HG02759 (cell line): ENCODE measurements around the gene SIGLEC5.
A peak's percentile ranks its signal among the peaks of the same experiment; 100 is the strongest.

Experiments used
- ATAC-seq: cut with Tn5 transposase; IDR thresholded peaks from one replicate; pipeline ENCODE4 v1.9.1; 2021; ENCODE audit warnings: mild to moderate bottlenecking, moderate library complexity; ENCODE audit not compliant: unreplicated experiment

SIGLEC5 gene

GRCh38 chr19:51590441-51590840 lies 39.8 kb downstream of the SIGLEC5 start:
- ATAC-seq = no peak

- ATAC-seq = no peak
Measured at GRCh38 chr19:51589511-51589910, 40.7 kb downstream of the SIGLEC5 start.

- ATAC-seq = no peak
Measured at GRCh38 chr19:51587264-51588191, 42.7 kb downstream of the SIGLEC5 start.

- ATAC-seq = no peak
Measured at GRCh38 chr19:51586799-51587198, 43.4 kb downstream of the SIGLEC5 start.

- ATAC-seq = no peak
Measured at GRCh38 chr19:51586103-51586728, 44.0 kb downstream of the SIGLEC5 start.

GRCh38 chr19:51576850-51577249 lies 53.4 kb downstream of the SIGLEC5 start:
- ATAC-seq = no peak

GRCh38 chr19:51573331-51573730 lies 56.9 kb downstream of the SIGLEC5 start:
- no peak for ATAC-seq

- ATAC-seq = no peak
Measured at GRCh38 chr19:51572908-51573307, 57.3 kb downstream of the SIGLEC5 start.

GRCh38 chr19:51572410-51572809 lies 57.8 kb downstream of the SIGLEC5 start:
- ATAC-seq = no peak

GRCh38 chr19:51571599-51571998 lies 58.6 kb downstream of the SIGLEC5 start:
- ATAC-seq = no peak

- ATAC-seq = peak; percentile 92
Measured at GRCh38 chr19:51570962-51571575, 59.1 kb downstream of the SIGLEC5 start, which contains the start of gene ZNF175. Gene ZNF175, plus strand, starts transcription at chr19:51571283. Its CDS starts 2,047 bp downstream, at chr19:51573330.

GRCh38 chr19:51568456-51568855 lies 61.7 kb downstream of the SIGLEC5 start:
- ATAC-seq = no peak

GRCh38 chr19:51567583-51567982 lies 62.6 kb downstream of the SIGLEC5 start:
- no peak for ATAC-seq

- ATAC-seq = no peak
Measured at GRCh38 chr19:51566489-51567100, 63.6 kb downstream of the SIGLEC5 start.

- no peak for ATAC-seq
Measured at GRCh38 chr19:51565583-51565982, 64.6 kb downstream of the SIGLEC5 start.

- ATAC-seq = no peak
Measured at GRCh38 chr19:51564791-51565190, 65.4 kb downstream of the SIGLEC5 start.
